Skin of body (tissue), 2 donors: ENCODE results near the gene GUK1. TPM values are rescaled to one million over a fixed set of nuclear protein-coding genes. Genes with fewer than 3 reads are reported as not detected.

Source experiments
- DNase-seq: peaks from one replicate; lab custom pipeline; 2025; lab: John Stamatoyannopoulos, UW
- total RNA-seq: library from RNA; depleted of rRNA; stranded (reverse); fragments of >200 nt; gene quantifications from one replicate; pipeline ENCODE4 v1.2.3, GENCODE V29; 2014

GUK1 gene
- total RNA-seq, 1 donor from 2014 or later, result 146 TPM

DNA sequence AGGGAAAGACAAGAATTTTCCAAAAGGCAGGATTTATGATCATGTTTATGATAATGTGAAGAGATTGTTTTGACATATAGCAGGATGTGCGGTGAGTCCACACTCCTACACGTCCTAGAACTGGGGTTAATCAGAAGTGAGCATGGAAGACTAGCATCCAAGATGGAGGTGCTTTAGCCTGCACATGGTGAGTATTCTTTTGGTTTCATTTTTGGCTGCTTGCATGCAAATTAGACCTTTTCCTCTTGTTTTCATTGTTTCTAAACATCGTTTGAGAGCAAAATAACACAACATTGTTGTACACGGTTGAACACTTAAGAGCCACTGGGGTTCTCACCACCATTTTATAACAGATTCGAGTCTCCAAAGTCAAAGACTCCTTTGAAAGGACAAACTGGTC is 14.9 kb upstream of the GUK1 start:
- no peak for DNase-seq

GRCh38 chr1:228131766-228132165 is 8.3 kb upstream of the GUK1 start:
- no peak for DNase-seq

DNA sequence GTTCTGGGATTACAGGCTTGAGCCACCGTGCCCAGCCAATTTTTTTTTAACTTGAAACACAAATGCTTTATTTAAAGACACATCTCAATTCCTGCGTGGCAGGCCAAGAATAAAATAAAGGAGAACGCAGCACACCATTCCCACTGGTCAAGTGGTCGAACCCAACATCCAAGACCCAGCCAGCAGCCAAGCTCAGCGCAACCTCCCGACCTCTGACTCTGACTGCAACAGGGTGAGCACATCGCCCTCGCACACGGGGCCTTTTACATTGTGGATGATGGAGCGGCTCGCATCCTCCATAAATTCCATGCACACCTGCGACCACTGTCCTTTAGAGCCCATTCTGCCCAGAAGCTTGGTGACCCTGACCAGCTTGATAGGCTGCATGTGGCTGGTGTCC is 5.5 kb upstream of the GUK1 start:
- DNase-seq, result no peak

GRCh38 chr1:228136901-228137300 is 3.2 kb upstream of the GUK1 start:
- DNase-seq, result no peak

DNA sequence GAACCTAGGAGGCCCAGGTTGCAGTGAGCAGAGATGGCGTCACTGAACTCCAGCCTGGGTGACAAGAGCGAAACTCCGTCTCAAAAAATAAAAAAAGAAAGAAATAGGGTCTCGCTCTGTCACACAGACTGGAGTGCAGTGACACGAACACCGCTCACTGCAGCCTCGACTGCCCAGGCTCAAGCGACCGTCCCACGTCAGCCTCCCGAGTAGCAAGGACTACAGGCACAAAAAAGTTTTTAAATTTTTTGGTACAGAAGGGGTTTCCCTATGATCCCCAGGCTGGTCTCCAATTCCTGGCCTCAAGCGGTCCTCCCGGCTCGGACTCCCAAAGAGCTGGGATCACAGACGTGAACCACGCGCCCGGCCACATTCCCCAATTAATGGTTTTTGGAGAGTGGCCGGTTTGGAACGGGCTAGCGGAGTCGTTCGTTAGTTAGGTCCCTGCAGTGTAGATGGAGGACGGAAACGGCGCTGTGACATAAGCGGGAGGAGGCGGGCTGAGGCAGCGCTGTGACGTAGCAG is 611 bp upstream of the GUK1 start:
- no peak for DNase-seq

DNA sequence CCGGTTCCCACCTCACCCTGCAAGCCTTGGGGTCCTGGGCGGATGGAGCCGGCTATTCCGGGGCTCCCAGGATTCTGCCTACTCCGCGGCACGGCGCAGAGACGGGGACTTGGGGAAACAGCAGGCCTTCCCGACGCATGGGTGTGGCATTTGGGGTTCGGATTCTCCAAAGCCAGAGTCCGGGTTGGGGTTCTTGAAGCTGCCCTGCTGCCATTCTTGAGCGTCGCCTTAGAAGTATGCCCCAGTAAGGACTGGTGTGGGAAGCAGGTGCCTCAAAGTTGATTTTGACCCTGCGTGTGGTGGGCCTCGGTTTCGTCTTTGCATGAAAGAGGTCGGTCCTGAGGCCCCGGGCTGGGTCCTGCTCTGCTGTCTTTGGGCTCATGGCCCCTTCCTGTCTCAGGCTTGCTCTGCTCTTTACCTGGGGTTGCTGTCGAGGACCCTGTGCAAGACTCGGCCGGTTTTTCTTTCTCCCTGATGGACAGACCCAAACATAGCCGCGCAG is 696 bp downstream of the GUK1 start:
- DNase-seq, result no peak

GRCh38 chr1:228141226-228142044 is 1.4 kb downstream of the GUK1 start:
- no peak for DNase-seq

GRCh38 chr1:228142155-228142691 is 2.1 kb downstream of the GUK1 start:
- no peak for DNase-seq

DNA sequence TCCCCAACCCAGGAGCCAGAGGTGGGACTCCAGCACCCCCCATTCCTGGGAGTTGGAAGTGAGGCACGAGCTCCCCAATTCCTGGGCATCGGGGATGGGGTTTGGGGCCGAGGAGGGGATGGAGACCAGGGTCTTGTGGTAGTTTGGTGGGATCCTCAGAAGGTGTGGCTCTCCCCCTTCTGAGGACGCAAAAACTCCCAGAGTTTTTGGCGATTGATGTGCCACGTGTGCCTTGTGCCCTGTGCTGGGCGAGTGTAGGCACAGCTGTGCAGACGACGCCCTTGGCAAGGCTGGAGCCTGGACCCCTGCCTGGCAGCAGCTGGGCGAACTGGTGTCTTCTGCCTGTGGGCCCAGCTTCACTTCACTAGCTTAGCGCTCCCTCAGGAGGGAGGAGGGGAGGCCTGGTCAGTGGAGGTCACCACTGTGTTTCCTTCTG is 2.6 kb downstream of the GUK1 start:
- no peak for DNase-seq

GRCh38 chr1:228143480-228144192 is 3.6 kb downstream of the GUK1 start:
- no peak for DNase-seq

- no peak for DNase-seq
Observed at GRCh38 chr1:228144193-228144992, 4.3 kb downstream of the GUK1 start.

DNA sequence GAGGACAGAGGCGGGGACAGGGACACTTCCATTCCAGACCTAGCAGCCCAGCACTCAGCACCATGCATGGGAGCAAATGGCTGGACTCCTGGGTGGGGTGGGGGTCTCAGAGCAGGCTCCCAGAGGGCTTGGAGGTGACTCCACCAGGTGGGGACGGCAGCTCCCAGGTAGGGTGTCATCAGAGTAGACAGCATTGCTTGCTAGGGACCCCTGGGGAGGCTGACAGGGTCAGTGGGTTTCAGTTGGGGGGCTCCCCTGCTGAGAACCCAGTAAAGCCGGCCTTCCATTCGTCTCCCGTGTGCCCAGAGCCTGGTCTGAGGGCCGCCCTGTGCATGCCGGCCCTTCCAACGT is 4.9 kb downstream of the GUK1 start:
- no peak for DNase-seq

GRCh38 chr1:228145463-228146416 is 5.7 kb downstream of the GUK1 start:
- DNase-seq, result no peak

DNA sequence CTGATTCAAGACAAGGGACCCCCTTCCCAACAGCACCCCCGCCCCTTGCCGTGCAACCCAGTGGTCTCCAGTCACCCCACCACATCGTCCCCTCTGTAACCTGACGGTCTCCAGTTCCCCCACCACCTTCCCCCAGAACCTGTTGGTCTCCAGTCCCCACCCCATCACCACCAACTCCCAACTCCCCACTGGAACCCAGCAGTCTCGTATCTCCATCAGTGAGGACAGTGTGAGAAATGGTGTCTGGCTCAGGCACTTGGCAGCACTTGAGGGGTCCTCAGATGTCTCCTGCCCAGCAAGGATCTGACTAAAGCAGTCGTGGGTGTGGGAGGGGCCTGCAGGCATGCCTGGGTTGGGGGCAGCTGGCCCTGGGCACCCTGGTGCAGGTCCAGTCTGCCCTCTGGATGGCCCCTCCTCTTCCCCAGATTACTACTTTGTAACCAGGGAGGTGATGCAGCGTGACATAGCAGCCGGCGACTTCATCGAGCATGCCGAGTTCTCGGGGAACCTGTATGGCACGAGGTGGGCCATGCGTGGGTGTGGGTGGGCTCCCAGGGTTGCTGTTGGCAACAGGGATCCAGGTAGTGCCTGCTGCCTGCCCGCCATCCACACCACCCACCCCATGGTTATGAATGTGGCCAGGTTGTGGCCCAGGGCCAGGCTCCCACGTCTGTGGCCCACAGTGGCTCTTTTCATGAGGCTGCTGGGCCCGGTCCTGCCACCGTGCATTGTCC is 6.5 kb downstream of the GUK1 start:
- DNase-seq, result no peak

DNA sequence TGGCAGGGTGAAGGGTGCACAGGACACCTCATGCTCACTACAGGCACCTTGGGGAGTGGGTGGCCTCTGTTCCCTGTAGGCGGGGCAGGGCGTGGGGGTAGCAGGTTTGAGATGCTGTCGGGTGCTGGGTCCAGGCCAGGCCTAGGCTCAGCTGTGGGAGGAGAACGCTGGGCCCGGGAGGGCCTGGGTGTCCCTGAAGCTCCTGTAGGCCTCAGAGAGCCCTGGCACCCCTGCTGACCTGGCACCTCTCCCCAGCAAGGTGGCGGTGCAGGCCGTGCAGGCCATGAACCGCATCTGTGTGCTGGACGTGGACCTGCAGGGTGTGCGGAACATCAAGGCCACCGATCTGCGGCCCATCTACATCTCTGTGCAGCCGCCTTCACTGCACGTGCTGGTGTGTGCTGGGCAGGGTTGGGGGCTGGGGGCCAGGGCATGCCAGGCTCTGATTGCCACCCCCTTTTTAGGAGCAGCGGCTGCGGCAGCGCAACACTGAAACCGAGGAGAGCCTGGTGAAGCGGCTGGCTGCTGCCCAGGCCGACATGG is 7.1 kb downstream of the GUK1 start:
- no peak for DNase-seq

DNA sequence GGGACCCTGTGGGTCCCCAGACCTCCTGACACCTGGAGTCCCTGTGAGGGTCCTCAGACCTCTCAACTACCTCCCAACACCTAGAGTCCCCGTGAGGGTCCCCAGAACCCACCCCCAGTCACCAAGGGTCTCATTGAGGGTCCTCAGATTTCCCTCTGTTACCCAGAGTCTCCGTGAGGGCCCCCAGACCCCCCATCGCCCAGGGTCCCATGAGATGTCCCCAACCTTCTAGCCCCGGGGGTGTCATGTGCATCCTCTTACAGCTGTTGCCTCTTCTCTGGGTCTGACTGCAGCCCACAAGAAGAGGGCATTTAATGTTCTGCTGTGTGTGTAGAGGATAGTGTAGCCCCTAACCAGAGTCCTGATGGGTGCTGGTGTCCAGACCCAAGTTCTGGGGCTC is 7.7 kb downstream of the GUK1 start:
- no peak for DNase-seq

DNA sequence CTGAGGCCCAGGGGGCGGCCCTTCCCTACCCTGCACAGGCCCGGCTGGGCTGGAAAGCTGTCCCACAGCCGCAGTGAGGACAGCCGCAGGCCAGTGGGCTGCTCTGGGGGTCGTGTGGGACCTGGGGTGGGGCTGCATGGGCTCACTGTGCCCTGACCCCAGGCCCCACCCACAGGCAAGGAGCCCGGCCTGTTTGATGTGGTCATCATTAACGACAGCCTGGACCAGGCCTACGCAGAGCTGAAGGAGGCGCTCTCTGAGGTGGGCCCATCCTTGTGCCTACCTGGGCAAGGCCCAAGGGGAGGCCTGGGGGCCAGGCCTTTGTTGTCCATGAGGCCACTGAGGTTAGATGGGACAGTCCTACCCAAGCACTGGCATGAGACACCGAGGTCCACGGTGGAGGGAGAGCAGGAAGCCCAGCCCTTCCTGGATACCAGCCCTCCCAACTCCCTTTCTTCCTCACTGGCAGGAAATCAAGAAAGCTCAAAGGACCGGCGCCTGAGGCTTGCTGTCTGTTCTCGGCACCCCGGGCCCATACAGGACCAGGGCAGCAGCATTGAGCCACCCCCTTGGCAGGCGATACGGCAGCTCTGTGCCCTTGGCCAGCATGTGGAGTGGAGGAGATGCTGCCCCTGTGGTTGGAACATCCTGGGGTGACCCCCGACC is 8.2 kb downstream of the GUK1 start:
- no peak for DNase-seq

DNA sequence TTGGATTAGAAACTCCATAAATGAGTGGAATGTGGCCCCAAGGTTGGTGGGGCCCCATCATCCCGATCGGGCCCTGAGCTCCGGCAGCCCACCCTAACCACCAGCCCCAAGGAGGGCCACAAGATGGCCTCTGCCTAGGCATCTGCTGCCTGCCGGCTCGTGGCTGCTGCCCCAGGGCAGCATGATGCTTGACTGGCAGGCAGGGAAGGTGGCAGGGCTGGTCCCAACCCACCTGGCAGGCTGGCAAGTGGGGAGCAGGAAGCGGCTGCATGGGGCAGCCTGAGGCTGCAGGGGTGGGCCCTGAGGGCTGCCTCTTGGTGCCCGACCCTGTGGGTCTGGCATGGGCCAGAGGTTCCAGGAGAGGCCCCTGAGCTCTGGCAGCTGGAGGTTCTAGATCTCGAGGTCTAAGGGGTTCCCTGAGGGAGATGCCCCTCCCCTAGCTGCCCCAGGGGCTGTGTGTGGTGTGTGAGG is 8.9 kb downstream of the GUK1 start:
- DNase-seq, result no peak
